OCI-LY1 (cell line): ENCODE data around the gene DHRSX.

Source experiments
- H2AFZ ChIP-seq: fragments of 200-600 bp; sonication (generic), shearing (Covaris generic); 2 replicates; pipeline ENCODE4 v1.6.0; 2014; ENCODE audit warnings: antibody characterized with exemption, mild to moderate bottlenecking, low read length
- H3F3A ChIP-seq: fragments of 200-600 bp; sonication (generic), shearing (Covaris generic); 2 replicates; pipeline ENCODE4 v1.6.0; 2014; ENCODE audit warnings: mild to moderate bottlenecking, antibody characterized with exemption, low read length, moderate library complexity; ENCODE audit not compliant: insufficient read depth
- H3K27ac ChIP-seq: fragments of 200-600 bp; sonication (generic); 2 replicates; pipeline ENCODE4 v1.5.1; 2014; ENCODE audit warnings: low read length, mixed run types, mild to moderate bottlenecking, low read depth; ENCODE audit not compliant: poor library complexity, severe bottlenecking
- H3K27me3 ChIP-seq: fragments of 200-600 bp; sonication (generic); 2 replicates; pipeline ENCODE4 v1.6.0; 2014; ENCODE audit warnings: antibody characterized with exemption, mild to moderate bottlenecking, low read length, moderate library complexity; ENCODE audit not compliant: insufficient read depth
- H3K36me3 ChIP-seq: fragments of 200-600 bp; sonication (generic); 2 replicates; pipeline ENCODE4 v1.6.1; 2014; ENCODE audit warnings: mild to moderate bottlenecking, antibody characterized with exemption, low read length, moderate library complexity, mixed read lengths; ENCODE audit not compliant: insufficient read depth
- H3K4me1 ChIP-seq: fragments of 200-600 bp; sonication (generic); 2 replicates; pipeline ENCODE4 v1.5.1; 2014; ENCODE audit warnings: mild to moderate bottlenecking, low read length, moderate library complexity; ENCODE audit not compliant: insufficient read depth, severe bottlenecking
- H3K4me2 ChIP-seq: fragments of 200-600 bp; sonication (generic), shearing (Covaris generic); 2 replicates; pipeline ENCODE4 v1.6.1; 2014; ENCODE audit warnings: low read length
- H3K4me3 ChIP-seq: fragments of 200-600 bp; sonication (generic); 2 replicates; pipeline ENCODE4 v1.5.1; 2014; ENCODE audit warnings: low read length, low read depth, mild to moderate bottlenecking, mixed read lengths; ENCODE audit not compliant: poor library complexity, severe bottlenecking
- H3K79me2 ChIP-seq: fragments of 200-600 bp; shearing (Covaris generic); 2 replicates; pipeline ENCODE4 v1.6.1; 2016; ENCODE audit warnings: mixed run types, low read length, mixed read lengths; ENCODE audit not compliant: insufficient read depth
- H3K9ac ChIP-seq: fragments of 200-600 bp; sonication (generic), shearing (Covaris generic); 2 replicates; pipeline ENCODE4 v1.6.1; 2014; ENCODE audit warnings: mild to moderate bottlenecking, low read length, mixed read lengths
- H3K9me2 ChIP-seq: fragments of 200-600 bp; sonication (generic), shearing (Covaris generic); 2 replicates; pipeline ENCODE4 v1.6.1; 2014; ENCODE audit warnings: low read depth, mild to moderate bottlenecking, low read length, mixed read lengths
- H3K9me3 ChIP-seq: fragments of 200-600 bp; shearing (Covaris generic); 2 replicates; pipeline ENCODE4 v1.6.1; 2014; ENCODE audit warnings: low read length, mixed read lengths
- H4K20me1 ChIP-seq: fragments of 200-600 bp; sonication (generic), shearing (Covaris generic); 2 replicates; pipeline ENCODE4 v1.6.0; 2016; ENCODE audit warnings: mild to moderate bottlenecking, low read length; ENCODE audit not compliant: insufficient read depth
- CTCF ChIP-seq: fragments of 200-600 bp; sonication (generic), shearing (Covaris generic); IDR thresholded peaks from 2 replicates; pipeline ENCODE4 v1.5.1; 2017; ENCODE audit warnings: mild to moderate bottlenecking, antibody characterized with exemption, low read length, moderate library complexity, mixed read lengths
- EZH2 ChIP-seq: fragments of 200-600 bp; sonication (generic), shearing (Covaris generic); IDR thresholded peaks from 2 replicates; pipeline ENCODE4 v1.8.0; 2017; ENCODE audit warnings: borderline replicate concordance, mixed run types, mild to moderate bottlenecking, antibody characterized with exemption, low read length, moderate library complexity, mixed read lengths

The DHRSX gene

GRCh38 chrX:2286731-2287130 lies 214.0 kb downstream of the DHRSX start:
- H3K4me2 ChIP-seq: no peak overlapping the region
- no peak overlapping the region for H2AFZ ChIP-seq
- no peaks in the 10 kb centered on the region for H3K79me2 ChIP-seq
- H3K9me2 ChIP-seq: no peaks in the 10 kb centered on the region
- no peak overlapping the region for H3K9ac ChIP-seq
- H3K9me3 ChIP-seq: peaks cover 5% of the 10 kb centered on the region; the same call in 1 of the 2 replicates
- H3K27me3 ChIP-seq: no peaks in the 10 kb centered on the region
- no peak overlapping the region for H3K4me3 ChIP-seq
- H3K4me1 ChIP-seq: no peaks in the 10 kb centered on the region
- H3F3A ChIP-seq: no peaks in the 10 kb centered on the region
- no peak for TF ChIP-seq CTCF
- H3K27ac ChIP-seq: no peak overlapping the region
- peaks cover 18% of the 10 kb centered on the region; the same call in 1 of the 2 replicates for H3K36me3 ChIP-seq
- no peaks in the 10 kb centered on the region for H4K20me1 ChIP-seq

- no peak overlapping the region for H3K9ac ChIP-seq
- H3K4me1 ChIP-seq: no peaks in the 10 kb centered on the region
- no peak overlapping the region for H3K4me2 ChIP-seq
- no peaks in the 10 kb centered on the region for H3K79me2 ChIP-seq
- no peak overlapping the region for H3K4me3 ChIP-seq
- H4K20me1 ChIP-seq: no peaks in the 10 kb centered on the region
- no peaks in the 10 kb centered on the region for H3K27me3 ChIP-seq
- H3F3A ChIP-seq: no peaks in the 10 kb centered on the region
- H3K36me3 ChIP-seq: peaks cover 8% of the 10 kb centered on the region; the same call in 1 of the 2 replicates
- H3K9me2 ChIP-seq: no peaks in the 10 kb centered on the region
- H3K27ac ChIP-seq: no peak overlapping the region
- TF ChIP-seq EZH2 (no peak), CTCF (no peak)
- peaks cover 5% of the 10 kb centered on the region; the same call in 1 of the 2 replicates for H3K9me3 ChIP-seq
- H2AFZ ChIP-seq: no peak overlapping the region
Observed at GRCh38 chrX:2284601-2285000, 216.2 kb downstream of the DHRSX start.

- no peak overlapping the region for H3K27ac ChIP-seq
- no peak overlapping the region for H3K4me3 ChIP-seq
- H3K79me2 ChIP-seq: no peaks in the 10 kb centered on the region
- no peak overlapping the region for H3K4me2 ChIP-seq
- H2AFZ ChIP-seq: no peak overlapping the region
- no peak overlapping the region for H3K9ac ChIP-seq
- no peaks in the 10 kb centered on the region for H4K20me1 ChIP-seq
- peaks cover 5% of the 10 kb centered on the region; the same call in 1 of the 2 replicates for H3K36me3 ChIP-seq
- no peak for TF ChIP-seq EZH2
- TF ChIP-seq CTCF: no peak
- H3F3A ChIP-seq: no peaks in the 10 kb centered on the region
- H3K9me2 ChIP-seq: no peaks in the 10 kb centered on the region
- H3K27me3 ChIP-seq: no peaks in the 10 kb centered on the region
- H3K4me1 ChIP-seq: no peaks in the 10 kb centered on the region
- peaks cover 5% of the 10 kb centered on the region; the same call in 1 of the 2 replicates for H3K9me3 ChIP-seq
Observed at GRCh38 chrX:2284133-2284532, 216.6 kb downstream of the DHRSX start.
